H9 (cell line): ENCODE data around the gene FXYD7. TPM values are rescaled to one million over a fixed set of nuclear protein-coding genes. Genes with fewer than 3 reads are reported as not detected.

Experiments used
- DNase-seq: peaks from one replicate; pipeline ENCODE4 v3.0.0-alpha.2; 2017
- H2AFZ ChIP-seq: one replicate; pipeline ENCODE4 v1.6.1; 2013; ENCODE audit warnings: mild to moderate bottlenecking, low read length, control low read depth, moderate library complexity
- H2AK5ac ChIP-seq: 2 replicates; pipeline ENCODE4 v1.6.1; 2013; ENCODE audit warnings: low read length, control low read depth, mixed read lengths; ENCODE audit not compliant: insufficient read length
- H2BK120ac ChIP-seq: one replicate; pipeline ENCODE4 v1.6.1; 2013; ENCODE audit warnings: low read depth, mild to moderate bottlenecking, low read length, control low read depth, inconsistent platforms; ENCODE audit not compliant: poor library complexity, severe bottlenecking
- H2BK12ac ChIP-seq: 2 replicates; pipeline ENCODE4 v1.6.1; 2013; ENCODE audit warnings: low read length, control low read depth, mixed read lengths, low read depth; ENCODE audit not compliant: insufficient read length
- H2BK15ac ChIP-seq: 2 replicates; pipeline ENCODE4 v1.6.1; 2013; ENCODE audit warnings: low read depth, low read length, control low read depth
- H2BK20ac ChIP-seq: one replicate; pipeline ENCODE4 v1.6.1; 2013; ENCODE audit warnings: low read depth, mild to moderate bottlenecking, low read length, control low read depth, inconsistent platforms; ENCODE audit not compliant: poor library complexity, severe bottlenecking
- H2BK5ac ChIP-seq: 2 replicates; pipeline ENCODE4 v1.6.1; 2013; ENCODE audit warnings: low read length, control low read depth, mixed read lengths; ENCODE audit not compliant: insufficient read length
- H3K14ac ChIP-seq: 2 replicates; pipeline ENCODE4 v1.6.1; 2013; ENCODE audit warnings: low read length, control low read depth; ENCODE audit not compliant: insufficient read depth
- H3K18ac ChIP-seq: 2 replicates; pipeline ENCODE4 v1.6.1; 2013; ENCODE audit warnings: low read depth, mild to moderate bottlenecking, mixed read lengths, low read length, control low read depth; ENCODE audit not compliant: insufficient read length
- H3K23ac ChIP-seq: 2 replicates; pipeline ENCODE4 v1.6.1; 2013; ENCODE audit warnings: low read length, control low read depth, mixed read lengths, low read depth; ENCODE audit not compliant: insufficient read length
- H3K23me2 ChIP-seq: 2 replicates; pipeline ENCODE4 v1.6.1; 2013; ENCODE audit warnings: low read depth, mild to moderate bottlenecking, mixed read lengths, low read length, control low read depth; ENCODE audit not compliant: insufficient read length, poor library complexity, severe bottlenecking
- H3K27ac ChIP-seq: 2 replicates; pipeline ENCODE4 v1.5.1; 2013; ENCODE audit warnings: low read length, control low read depth, mixed read lengths, low read depth; ENCODE audit not compliant: insufficient read length
- H3K27me3 ChIP-seq: 2 replicates; pipeline ENCODE4 v1.6.1; 2013; ENCODE audit warnings: low read length, control low read depth, inconsistent platforms; ENCODE audit not compliant: insufficient read depth
- H3K4ac ChIP-seq: 2 replicates; pipeline ENCODE4 v1.6.1; 2013; ENCODE audit warnings: low read depth, mild to moderate bottlenecking, control low read depth, inconsistent platforms, low read length, moderate library complexity
- H3K4me1 ChIP-seq: 2 replicates; pipeline ENCODE4 v1.6.1; 2013; ENCODE audit warnings: low read length, control low read depth, inconsistent platforms; ENCODE audit not compliant: insufficient read depth
- H3K4me2 ChIP-seq: 2 replicates; pipeline ENCODE4 v1.6.1; 2013; ENCODE audit warnings: low read length, control low read depth, mixed read lengths; ENCODE audit not compliant: insufficient read length, insufficient read depth
- H3K56ac ChIP-seq: 2 replicates; pipeline ENCODE4 v1.6.1; 2013; ENCODE audit warnings: low read depth, mild to moderate bottlenecking, mixed read lengths, low read length, control low read depth; ENCODE audit not compliant: insufficient read length
- H3K79me1 ChIP-seq: 2 replicates; pipeline ENCODE4 v1.6.1; 2013; ENCODE audit warnings: low read depth, mild to moderate bottlenecking, moderate library complexity, low read length, control low read depth, inconsistent platforms; ENCODE audit not compliant: insufficient read depth, poor library complexity, severe bottlenecking
- H3K79me2 ChIP-seq: 2 replicates; pipeline ENCODE4 v1.6.1; 2013; ENCODE audit warnings: low read length, control low read depth, inconsistent platforms; ENCODE audit not compliant: insufficient read depth
- H3K9ac ChIP-seq: 2 replicates; pipeline ENCODE4 v1.6.1; 2013; ENCODE audit warnings: low read length, control low read depth, mixed read lengths; ENCODE audit not compliant: insufficient read length; ENCODE audit errors: extremely low read depth
- H3K9me3 ChIP-seq: one replicate; pipeline ENCODE4 v1.6.1; 2013; ENCODE audit warnings: low read depth, low read length, inconsistent platforms; ENCODE audit not compliant: control insufficient read depth
- H3T11ph ChIP-seq: one replicate; pipeline ENCODE4 v1.6.1; 2013; ENCODE audit warnings: mild to moderate bottlenecking, low read length, control low read depth, inconsistent platforms
- H4K20me1 ChIP-seq: one replicate; pipeline ENCODE4 v1.6.1; 2013; ENCODE audit not compliant: control insufficient read depth, insufficient read length, insufficient read depth
- H4K5ac ChIP-seq: 2 replicates; pipeline ENCODE4 v1.6.1; 2013; ENCODE audit warnings: low read depth, mild to moderate bottlenecking, mixed read lengths, low read length, control low read depth; ENCODE audit not compliant: insufficient read length
- H4K8ac ChIP-seq: replicated peaks from 2 replicates; pipeline ENCODE4 v1.6.1; 2013; ENCODE audit warnings: low read length, control low read depth, mixed read lengths, low read depth; ENCODE audit not compliant: insufficient read length
- H4K91ac ChIP-seq: 2 replicates; pipeline ENCODE4 v1.6.1; 2013; ENCODE audit warnings: low read depth, mild to moderate bottlenecking, moderate library complexity, mixed read lengths, low read length, control low read depth; ENCODE audit not compliant: insufficient read length
- H3K27ac Mint-ChIP-seq, 3 experiments: 2 replicates in 2 of 3; 3 replicates in 1 of 3; pipeline ENCODE4 v1.8.0; 2020 to 2021; ENCODE audit warnings: mixed read lengths in 3 of 3, mild to moderate bottlenecking in 1 of 3, moderate library complexity in 1 of 3
- H3K27me3 Mint-ChIP-seq: 2 replicates; pipeline ENCODE4 v1.8.0; 2021; ENCODE audit warnings: low read depth, mild to moderate bottlenecking, moderate library complexity, mixed read lengths
- H3K36me3 Mint-ChIP-seq, 3 experiments: 2 replicates in 2 of 3; 3 replicates in 1 of 3; pipeline ENCODE4 v1.8.0; 2020 to 2021; ENCODE audit warnings: low read depth in 3 of 3, mixed read lengths in 3 of 3; ENCODE audit not compliant: insufficient read depth in 1 of 3
- H3K4me1 Mint-ChIP-seq, 2 experiments: 2 replicates each; pipeline ENCODE4 v1.8.0; 2020; ENCODE audit warnings: mixed read lengths in 2 of 2
- H3K4me3 Mint-ChIP-seq, 2 experiments: 2 replicates in 1 of 2; 3 replicates in 1 of 2; pipeline ENCODE4 v1.8.0; 2020 to 2021; ENCODE audit warnings: mild to moderate bottlenecking in 2 of 2, mixed read lengths in 2 of 2, moderate library complexity in 1 of 2
- H3K9me3 Mint-ChIP-seq, 2 experiments: 2 replicates in 1 of 2; 3 replicates in 1 of 2; pipeline ENCODE4 v1.8.0; 2020; ENCODE audit warnings: mild to moderate bottlenecking in 2 of 2, mixed read lengths in 2 of 2, moderate library complexity in 1 of 2
- CTCF ChIP-seq: fragments of 200-600 bp; sonication (generic); conservative IDR thresholded peaks from 3 replicates; pipeline ENCODE4 v1.8.0; 2021; ENCODE audit warnings: antibody characterized with exemption, mild to moderate bottlenecking
- WGBS: extraction: QIAGEN DNeasy Blood & Tissue Kit; methylation state at CpG from one replicate; pipeline ENCODE4 v1.1.7; 2013; ENCODE audit warnings: missing lambda C conversion rate, low lambda C conversion rate, mixed read lengths; ENCODE audit not compliant: insufficient read length; ENCODE audit errors: extremely low coverage; 5-methylcytosine and 5-hydroxymethylcytosine counted together
- total RNA-seq: library from RNA; stranded (reverse); gene quantifications from 2 replicates; pipeline ENCODE4 v1.2.1, GENCODE V29; 2021

FXYD7 gene
- total RNA-seq, 1 experiment from 2014 or later, result 9.0 TPM

DNA sequence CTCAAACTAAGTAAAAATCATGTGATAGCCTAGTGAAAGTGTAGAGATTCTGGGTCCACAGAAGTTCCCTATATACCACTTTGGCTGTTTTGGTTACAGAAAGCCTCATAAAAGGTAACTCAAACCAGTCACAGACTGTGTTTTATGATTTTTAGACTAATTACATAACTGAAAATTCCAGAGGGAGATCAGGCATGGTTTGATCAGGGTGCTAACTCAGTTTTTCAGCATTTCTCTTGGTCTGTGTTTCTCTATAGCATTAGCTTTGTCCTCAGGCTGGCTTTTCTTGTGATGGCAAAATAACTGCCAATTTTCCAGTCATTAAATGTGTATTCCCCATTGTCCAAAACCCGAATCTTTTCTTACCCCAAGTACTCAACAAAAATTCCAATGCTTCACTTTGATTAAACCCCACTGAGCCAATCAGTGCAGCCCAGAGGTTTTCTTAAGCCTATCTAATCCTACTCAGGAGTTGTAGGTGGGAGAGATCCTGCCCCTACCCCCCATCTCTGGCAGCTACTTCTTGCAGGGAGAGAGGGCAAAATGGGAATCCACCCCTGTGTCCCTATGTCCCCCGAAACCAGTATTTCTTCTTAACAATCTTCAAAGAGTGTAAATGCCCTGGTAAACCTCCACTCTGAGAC is 36.0 kb upstream of the FXYD7 start:
- H3K14ac ChIP-seq, result no peak overlapping the region
- no peak overlapping the region for H3K56ac ChIP-seq
- H4K5ac ChIP-seq, result no peak overlapping the region
- no peak overlapping the region for H2BK20ac ChIP-seq
- no peak overlapping the region for H2BK5ac ChIP-seq
- no peaks in the 10 kb centered on the region for H3K9me3 ChIP-seq
- H3K18ac ChIP-seq, result no peak overlapping the region
- H3K23ac ChIP-seq, result no peak overlapping the region
- Mint-ChIP-seq H3K36me3 (peaks cover 0 to 2% (median 0%) of the 10 kb centered on the region in 3 experiments; a peak in 3 of 7 replicates), H3K27me3 (peaks cover under 1% of the 10 kb centered on the region; the same call in 1 of the 2 replicates), H3K4me1 (peaks cover 9 to 18% of the 10 kb centered on the region in 2 experiments), H3K9me3 (peaks cover 0 to 6% of the 10 kb centered on the region in 2 experiments; a peak in 3 of 5 replicates), H3K4me3 (no peak overlapping the region), H3K27ac (no peak overlapping the region)
- TF ChIP-seq CTCF, result no peak
- no peaks in the 10 kb centered on the region for H3K79me1 ChIP-seq
- H3K4me1 ChIP-seq, result no peaks in the 10 kb centered on the region
- H3T11ph ChIP-seq, result no peak overlapping the region
- H2BK15ac ChIP-seq, result no peak overlapping the region
- H4K8ac ChIP-seq, result no peak overlapping the region
- H2BK12ac ChIP-seq, result no peak overlapping the region
- no peak for DNase-seq
- H3K27me3 ChIP-seq, result no peaks in the 10 kb centered on the region
- H2BK120ac ChIP-seq, result no peak overlapping the region
- H3K4me2 ChIP-seq, result no peak overlapping the region
- H3K79me2 ChIP-seq, result no peaks in the 10 kb centered on the region
- no peak overlapping the region for H3K27ac ChIP-seq
- no peak overlapping the region for H2AFZ ChIP-seq
- no peak overlapping the region for H3K4ac ChIP-seq
- no CpG with 5 or more reads among the region's 2 CpGs for WGBS
- no peak overlapping the region for H2AK5ac ChIP-seq
- H3K23me2 ChIP-seq, result no peaks in the 10 kb centered on the region
- H4K91ac ChIP-seq, result no peak overlapping the region
- peaks cover 7% of the 10 kb centered on the region for H4K20me1 ChIP-seq
- no peak overlapping the region for H3K9ac ChIP-seq
